Measurements from ENCODE around the gene MYCN.
A peak's percentile ranks its signal among the peaks of the same experiment; 100 is the strongest.
"Not testable (repeated sequence)": the region's sequence is repeated elsewhere in the genome, so short reads cannot be mapped to it uniquely, and the experiment has no call there.

The MYCN gene

DNA sequence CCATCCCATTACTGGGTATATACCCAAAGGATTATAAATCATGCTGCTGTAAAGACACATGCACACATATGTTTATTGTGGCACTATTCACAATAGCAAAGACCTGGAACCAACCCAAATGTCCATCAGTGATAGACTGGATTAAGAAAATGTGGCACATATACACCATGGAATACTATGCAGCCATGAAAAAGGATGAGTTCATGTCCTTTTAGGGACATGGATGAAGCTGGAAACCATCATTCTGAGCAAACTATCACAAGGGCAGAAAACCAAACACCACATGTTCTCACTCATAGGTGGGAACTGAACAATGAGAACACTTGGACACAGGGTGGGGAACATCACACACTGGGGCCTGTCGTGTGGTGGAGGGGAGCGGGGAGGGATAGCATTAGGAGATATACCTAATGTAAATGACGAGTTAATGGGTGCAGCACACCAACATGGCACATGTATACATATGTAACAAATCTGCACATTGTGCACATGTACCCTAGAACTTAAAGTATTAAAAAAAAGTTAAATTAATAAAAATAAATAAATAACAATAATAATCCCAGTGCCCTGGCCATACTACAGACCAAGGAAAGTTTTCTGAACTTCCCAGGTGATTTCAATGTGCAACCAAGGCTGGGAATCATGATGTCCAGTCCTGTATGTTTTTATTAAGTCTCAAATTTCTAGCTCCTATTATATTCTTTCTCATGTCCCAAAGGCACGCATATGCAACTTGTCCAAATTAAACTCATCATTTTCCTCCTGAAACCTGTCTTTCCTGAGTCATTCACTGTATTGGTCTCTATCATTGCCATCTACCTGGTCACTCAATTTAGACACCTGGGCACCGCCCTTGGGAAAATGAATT is 23.0 kb downstream of the MYCN start:
- H3K27ac Mint-ChIP-seq; H3K9me3 Mint-ChIP-seq; DNase-seq; H3K4me3 Mint-ChIP-seq; H3K27me3 Mint-ChIP-seq; H3K36me3 Mint-ChIP-seq; ATAC-seq (replicated peaks): not testable (repeated sequence)
- H3K4me1 Mint-ChIP-seq = peaks cover 12 to 26% of the 10 kb centered on the region in 2 donors

DNA sequence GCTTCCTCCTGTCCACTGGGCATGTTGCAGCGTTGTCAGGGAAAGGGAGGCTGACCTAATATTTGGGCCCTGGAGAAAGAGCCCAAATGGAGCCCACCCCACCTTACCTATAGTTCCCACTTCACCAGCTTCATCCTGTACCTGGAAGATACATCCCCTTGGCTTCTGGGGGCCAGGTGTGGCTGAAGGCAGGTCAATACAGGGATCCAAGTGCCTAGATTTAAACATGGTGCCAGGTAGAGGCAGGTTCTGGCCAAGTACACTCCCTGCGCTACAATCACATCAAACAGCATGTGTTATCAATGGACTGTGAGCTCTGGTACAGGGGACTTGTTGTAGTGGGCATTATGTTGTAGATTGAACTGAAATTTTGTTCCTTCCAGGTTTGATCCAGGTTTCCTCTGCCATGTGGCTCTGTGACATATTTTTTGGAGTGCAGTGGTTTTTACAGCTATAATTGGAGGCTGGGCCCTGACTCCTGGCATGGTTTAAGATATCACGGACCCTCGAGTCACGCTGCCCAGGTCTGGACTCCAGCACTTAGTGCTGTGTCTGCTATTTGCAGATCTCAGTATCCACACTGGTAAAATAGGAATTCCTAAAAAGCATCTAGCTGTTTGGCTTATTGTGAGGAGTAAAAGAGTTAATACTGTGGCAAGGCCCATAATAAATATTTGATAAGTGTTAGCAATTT is 23.8 kb downstream of the MYCN start:
- DNase-seq (no peak), ATAC-seq (replicated peaks) (no peak)
- Mint-ChIP-seq H3K27ac (no peak overlapping the region), H3K36me3 (no peaks in the 10 kb centered on the region), H3K27me3 (peaks cover 3 to 4% of the 10 kb centered on the region in 2 donors), H3K9me3 (peaks cover 0 to 4% of the 10 kb centered on the region in 2 donors), H3K4me1 (peaks cover 12 to 27% of the 10 kb centered on the region in 2 donors), H3K4me3 (no peak overlapping the region)

DNA sequence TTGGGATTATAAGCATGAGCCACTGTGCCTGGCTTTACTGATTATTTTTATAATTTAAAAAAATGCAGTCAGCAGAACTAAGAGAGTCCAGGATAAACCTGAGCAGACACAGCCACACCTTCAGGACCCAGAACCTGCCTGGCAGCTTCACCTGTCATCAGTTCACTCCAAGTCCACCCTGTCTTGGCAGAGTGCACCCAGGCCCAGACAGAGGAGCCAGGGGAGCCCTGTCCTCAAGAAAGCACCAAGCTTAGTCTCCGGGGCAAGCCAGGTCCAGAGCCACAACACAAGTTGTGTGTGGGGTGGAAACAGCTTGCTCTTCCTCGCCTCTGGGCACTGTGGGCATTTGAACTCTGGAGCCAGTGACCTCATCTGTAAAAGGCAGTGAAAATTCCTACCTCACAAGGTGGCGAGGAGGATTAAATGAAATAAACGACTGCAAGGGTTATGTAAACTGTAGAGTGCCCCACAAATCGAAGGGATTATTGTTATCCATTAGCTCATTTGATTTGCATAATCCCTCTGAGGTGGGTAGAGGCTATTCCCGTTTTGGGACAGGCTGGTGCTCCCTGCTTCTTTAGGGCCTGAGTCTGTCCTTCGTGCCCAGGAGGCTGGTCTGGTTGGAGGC is 24.7 kb downstream of the MYCN start:
- Mint-ChIP-seq H3K27ac (no peak overlapping the region), H3K36me3 (no peaks in the 10 kb centered on the region)

DNA sequence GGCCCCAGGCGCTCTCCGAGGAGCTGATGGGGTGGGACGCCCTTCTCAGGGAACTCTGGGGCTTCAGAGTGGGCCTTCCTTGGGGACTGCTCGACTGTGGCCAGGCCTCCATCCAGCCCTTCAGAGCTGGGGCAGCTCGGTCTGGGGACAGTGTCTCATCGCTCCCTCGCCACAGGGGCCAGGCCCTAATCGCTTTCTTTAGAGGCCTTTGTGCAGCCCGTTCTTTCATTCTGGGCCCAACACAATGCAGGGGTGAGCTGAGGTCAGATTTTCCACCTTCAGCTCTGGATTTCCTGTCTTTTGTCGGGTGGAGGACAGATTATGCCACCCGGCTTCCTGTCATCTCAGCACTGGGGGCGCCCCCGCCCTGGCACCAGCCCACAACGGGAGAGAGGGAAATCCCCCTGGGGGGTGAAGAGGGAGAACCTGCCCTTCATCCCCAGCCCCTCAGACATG is 25.2 kb downstream of the MYCN start:
- peak; percentile 78 to 84 for ATAC-seq (replicated peaks)
- peaks cover 15 to 27% of the 10 kb centered on the region in 2 donors for H3K4me1 Mint-ChIP-seq
- no peaks in the 10 kb centered on the region for H3K27me3 Mint-ChIP-seq
- H3K9me3 Mint-ChIP-seq = peaks cover 0 to 4% of the 10 kb centered on the region in 2 donors
- H3K36me3 Mint-ChIP-seq = no peaks in the 10 kb centered on the region
- peak; percentile 28 for DNase-seq
- no peak overlapping the region for H3K27ac Mint-ChIP-seq
- H3K4me3 Mint-ChIP-seq = no peak overlapping the region

More for the DNA sequence above, 24.7 kb downstream of the MYCN start:
- DNase-seq = no peak
- Mint-ChIP-seq H3K9me3 (peaks cover 0 to 4% of the 10 kb centered on the region in 2 donors), H3K27me3 (no peaks in the 10 kb centered on the region), H3K4me3 (no peak overlapping the region), H3K4me1 (peaks cover 15 to 27% of the 10 kb centered on the region in 2 donors)
- no peak for ATAC-seq (replicated peaks)

DNA sequence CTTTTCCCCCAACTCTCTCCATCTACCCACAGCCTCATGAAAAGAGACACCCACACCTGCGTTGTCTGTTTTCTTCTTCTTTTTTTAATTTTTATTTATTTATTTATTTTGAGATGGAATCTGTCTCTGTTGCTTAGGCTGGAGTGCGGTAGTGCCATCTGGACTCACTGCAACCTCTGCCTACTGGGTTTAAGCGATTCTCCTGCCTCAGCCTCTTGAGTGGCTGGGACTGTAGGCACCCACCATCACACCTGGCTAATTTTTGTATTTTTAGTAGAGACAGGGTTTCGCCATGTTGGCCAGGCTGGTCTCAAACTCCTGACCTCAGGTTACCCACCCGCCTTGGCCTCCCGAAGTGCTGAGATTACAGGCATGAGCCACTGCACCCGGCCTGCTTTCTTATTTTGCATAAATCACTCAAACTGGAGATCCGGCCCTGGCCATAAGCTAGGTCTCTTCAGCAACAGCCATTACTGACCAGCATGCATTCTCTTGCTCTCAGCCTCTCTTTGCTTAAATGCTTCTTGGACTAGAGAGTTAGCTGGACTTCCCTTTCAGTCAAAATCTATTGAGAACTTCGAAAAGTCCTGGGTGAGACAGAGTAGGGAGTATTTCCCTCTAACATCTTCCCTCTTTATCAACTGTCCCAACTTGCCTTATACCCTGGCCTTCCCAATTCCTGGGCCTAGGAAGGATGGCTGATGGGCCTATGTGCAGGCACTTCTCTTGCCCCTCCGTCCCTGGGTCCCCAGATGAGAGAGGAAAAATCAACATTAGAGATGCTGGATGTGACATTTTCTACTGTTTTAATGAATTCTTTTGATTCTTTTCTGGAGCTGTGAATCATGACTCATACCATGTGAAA is 27.3 kb downstream of the MYCN start:
- Mint-ChIP-seq H3K36me3 (no peaks in the 10 kb centered on the region), H3K9me3 (no peaks in the 10 kb centered on the region), H3K4me1 (peaks cover 15 to 27% of the 10 kb centered on the region in 2 donors), H3K27ac (no peak overlapping the region), H3K27me3 (peaks cover 0 to 4% of the 10 kb centered on the region in 2 donors), H3K4me3 (no peak overlapping the region)
- no peak for ATAC-seq (replicated peaks)
- DNase-seq = no peak

DNA sequence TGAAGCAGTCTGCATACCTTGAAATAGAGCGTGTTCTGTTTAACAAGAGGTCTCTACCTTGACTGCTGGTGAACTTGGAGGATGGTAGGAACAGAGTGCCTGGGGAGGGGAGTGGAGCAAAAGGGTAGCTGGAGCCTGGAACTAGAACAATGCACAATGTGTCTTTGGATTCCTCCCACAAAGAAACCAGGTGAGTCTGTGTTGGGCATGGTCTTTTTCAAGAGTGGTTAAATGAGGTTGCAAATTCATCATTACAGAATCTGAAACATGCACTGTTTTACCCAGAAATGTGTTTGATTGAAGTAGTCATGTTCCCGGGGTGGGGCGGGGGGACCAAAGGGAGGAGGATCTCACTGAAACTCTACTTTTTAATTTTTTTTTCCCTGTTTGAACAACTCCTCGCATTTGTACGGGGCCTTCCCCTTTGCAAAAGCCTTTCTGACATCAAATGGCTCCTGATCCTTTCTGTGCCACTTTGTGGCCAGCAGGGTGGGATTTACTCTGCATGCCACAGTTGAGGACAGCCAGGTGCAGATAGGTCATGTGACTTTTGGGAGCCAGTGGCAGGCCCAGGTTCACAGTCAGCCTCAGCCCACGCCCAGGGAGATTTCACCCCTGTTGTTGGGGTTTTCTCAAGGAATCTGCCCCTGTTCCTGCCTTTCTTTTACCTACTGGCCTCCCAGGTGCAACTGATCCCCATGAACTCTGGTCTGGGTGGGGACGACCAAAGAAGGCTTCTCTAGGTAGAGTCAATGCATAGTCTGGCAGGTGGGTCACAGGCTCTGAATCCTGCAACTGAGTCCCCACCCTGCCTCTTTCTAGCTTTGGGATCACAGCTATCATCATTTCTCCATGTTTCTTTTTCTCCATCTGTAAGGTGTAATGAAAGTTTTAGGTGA is 28.2 kb downstream of the MYCN start:
- Mint-ChIP-seq H3K4me1 (peaks cover 15 to 27% of the 10 kb centered on the region in 2 donors), H3K27ac (no peak overlapping the region), H3K9me3 (no peaks in the 10 kb centered on the region), H3K4me3 (no peak overlapping the region), H3K27me3 (peaks cover 0 to 4% of the 10 kb centered on the region in 2 donors), H3K36me3 (no peaks in the 10 kb centered on the region)
- DNase-seq = no peak
- ATAC-seq (replicated peaks) = no peak

DNA sequence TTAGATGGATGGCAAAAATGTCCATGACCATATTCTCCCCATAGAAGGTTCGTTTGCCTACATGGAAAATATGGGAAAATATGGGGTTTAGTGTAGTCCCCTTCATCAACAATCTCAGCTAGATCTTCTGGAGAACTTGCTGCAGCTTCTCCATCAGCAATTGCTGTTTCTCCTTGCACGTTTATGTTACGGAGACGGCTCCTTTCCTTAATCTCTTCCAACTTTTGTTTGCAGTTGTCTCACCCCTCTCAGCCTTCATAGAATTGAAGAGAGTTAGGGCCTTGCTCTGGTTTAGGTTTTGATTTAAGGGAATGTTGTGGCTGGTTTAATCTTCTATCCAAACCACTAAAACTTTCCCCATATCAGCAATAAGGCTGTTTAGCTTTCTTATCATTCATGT is 28.9 kb downstream of the MYCN start:
- DNase-seq (no peak), ATAC-seq (replicated peaks) (no peak)
- no peak overlapping the region for H3K4me3 Mint-ChIP-seq
- peaks cover 15 to 27% of the 10 kb centered on the region in 2 donors for H3K4me1 Mint-ChIP-seq
- H3K27me3 Mint-ChIP-seq = peaks cover 0 to 4% of the 10 kb centered on the region in 2 donors
- H3K36me3 Mint-ChIP-seq = no peaks in the 10 kb centered on the region
- no peak overlapping the region for H3K27ac Mint-ChIP-seq
- no peaks in the 10 kb centered on the region for H3K9me3 Mint-ChIP-seq

DNA sequence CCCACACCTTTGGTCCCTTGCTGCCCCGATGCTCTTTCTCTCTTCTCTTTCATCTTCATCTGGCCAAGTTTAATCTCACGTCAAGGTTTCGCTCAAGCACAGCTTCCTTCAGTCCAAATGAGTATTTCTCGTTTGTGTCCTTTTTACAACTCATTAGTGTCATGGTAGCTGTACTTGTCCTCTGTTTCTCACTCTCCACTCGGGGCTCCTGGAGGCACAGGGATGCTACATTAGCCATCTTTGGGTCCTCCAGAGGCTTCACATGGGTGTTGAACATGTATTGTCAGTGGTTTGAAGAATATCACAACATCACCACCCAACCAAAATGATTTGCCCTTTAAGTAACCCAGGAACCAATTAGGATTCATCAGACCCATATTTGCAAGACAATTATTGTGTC is 30.4 kb downstream of the MYCN start:
- ATAC-seq (replicated peaks) = no peak
- H3K27ac Mint-ChIP-seq = no peak overlapping the region

DNA sequence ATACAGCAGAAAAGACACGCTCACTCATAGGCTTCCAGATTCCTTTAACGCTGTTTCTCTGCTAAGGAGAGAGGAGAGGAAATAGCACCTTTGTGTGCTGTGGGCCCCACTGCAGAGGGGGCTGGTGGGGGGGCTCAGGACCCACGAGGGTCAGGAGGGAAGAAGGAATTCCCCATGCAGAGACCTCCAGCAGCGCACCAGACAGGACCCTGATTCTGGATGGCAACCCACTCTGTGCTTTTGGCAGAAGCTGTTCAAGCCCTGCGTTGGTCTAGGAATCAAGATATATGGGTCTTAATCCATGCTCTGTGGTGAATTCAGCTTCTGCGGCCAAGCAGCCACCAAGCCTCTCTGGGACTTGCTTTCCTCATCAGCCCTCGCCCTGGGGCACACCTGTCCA is 31.0 kb downstream of the MYCN start:
- H3K36me3 Mint-ChIP-seq = no peaks in the 10 kb centered on the region
- H3K4me1 Mint-ChIP-seq = peaks cover 11 to 12% of the 10 kb centered on the region in 2 donors
- no peak overlapping the region for H3K4me3 Mint-ChIP-seq
- DNase-seq (no peak), ATAC-seq (replicated peaks) (no peak)
- H3K9me3 Mint-ChIP-seq = no peaks in the 10 kb centered on the region
- no peak overlapping the region for H3K27ac Mint-ChIP-seq
- H3K27me3 Mint-ChIP-seq = peaks cover 0 to 4% of the 10 kb centered on the region in 2 donors

More for the DNA sequence above, 30.4 kb downstream of the MYCN start:
- Mint-ChIP-seq H3K9me3 (no peaks in the 10 kb centered on the region), H3K27me3 (peaks cover 0 to 4% of the 10 kb centered on the region in 2 donors), H3K4me3 (no peak overlapping the region), H3K36me3 (no peaks in the 10 kb centered on the region), H3K4me1 (peaks cover 13 to 19% of the 10 kb centered on the region in 2 donors)
- no peak for DNase-seq

DNA sequence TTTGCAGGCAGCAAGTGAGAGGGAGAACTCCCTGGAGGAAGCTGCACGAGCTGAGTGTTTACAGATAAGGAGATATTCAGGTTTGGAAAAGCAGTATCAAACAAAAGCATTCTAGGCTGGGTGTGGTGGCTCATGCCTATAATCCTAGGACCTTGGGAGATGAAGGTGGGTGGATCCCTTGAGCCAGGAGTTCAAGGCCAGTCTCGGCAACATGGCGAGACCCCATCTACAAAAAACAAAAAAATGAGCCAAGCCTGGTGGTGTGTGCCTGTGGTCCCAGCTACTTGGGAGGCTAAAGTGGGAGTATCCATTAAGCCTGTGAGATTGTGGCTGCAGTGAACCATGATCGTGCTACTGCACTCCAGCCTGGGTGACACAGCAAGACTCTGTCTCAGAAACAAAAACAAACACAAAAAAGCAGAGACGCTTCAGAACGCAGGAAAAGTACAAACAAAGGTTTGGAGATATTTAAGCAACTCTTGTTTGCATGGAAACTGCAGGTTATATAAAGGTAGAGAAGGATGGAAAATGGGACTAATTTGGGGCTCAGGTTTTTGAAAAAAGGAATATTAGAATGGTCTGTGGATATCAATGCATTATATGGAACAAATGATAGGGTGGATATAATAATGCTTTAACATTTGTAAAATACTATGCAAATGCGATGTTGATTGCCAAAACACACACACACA is 31.6 kb downstream of the MYCN start:
- DNase-seq (no peak), ATAC-seq (replicated peaks) (no peak)
- H3K4me3 Mint-ChIP-seq = no peak overlapping the region
- peaks cover 8 to 10% of the 10 kb centered on the region in 2 donors for H3K4me1 Mint-ChIP-seq
- H3K27me3 Mint-ChIP-seq = peaks cover 0 to 4% of the 10 kb centered on the region in 2 donors
- H3K36me3 Mint-ChIP-seq = no peaks in the 10 kb centered on the region
- H3K9me3 Mint-ChIP-seq = no peaks in the 10 kb centered on the region
- no peak overlapping the region for H3K27ac Mint-ChIP-seq

DNA sequence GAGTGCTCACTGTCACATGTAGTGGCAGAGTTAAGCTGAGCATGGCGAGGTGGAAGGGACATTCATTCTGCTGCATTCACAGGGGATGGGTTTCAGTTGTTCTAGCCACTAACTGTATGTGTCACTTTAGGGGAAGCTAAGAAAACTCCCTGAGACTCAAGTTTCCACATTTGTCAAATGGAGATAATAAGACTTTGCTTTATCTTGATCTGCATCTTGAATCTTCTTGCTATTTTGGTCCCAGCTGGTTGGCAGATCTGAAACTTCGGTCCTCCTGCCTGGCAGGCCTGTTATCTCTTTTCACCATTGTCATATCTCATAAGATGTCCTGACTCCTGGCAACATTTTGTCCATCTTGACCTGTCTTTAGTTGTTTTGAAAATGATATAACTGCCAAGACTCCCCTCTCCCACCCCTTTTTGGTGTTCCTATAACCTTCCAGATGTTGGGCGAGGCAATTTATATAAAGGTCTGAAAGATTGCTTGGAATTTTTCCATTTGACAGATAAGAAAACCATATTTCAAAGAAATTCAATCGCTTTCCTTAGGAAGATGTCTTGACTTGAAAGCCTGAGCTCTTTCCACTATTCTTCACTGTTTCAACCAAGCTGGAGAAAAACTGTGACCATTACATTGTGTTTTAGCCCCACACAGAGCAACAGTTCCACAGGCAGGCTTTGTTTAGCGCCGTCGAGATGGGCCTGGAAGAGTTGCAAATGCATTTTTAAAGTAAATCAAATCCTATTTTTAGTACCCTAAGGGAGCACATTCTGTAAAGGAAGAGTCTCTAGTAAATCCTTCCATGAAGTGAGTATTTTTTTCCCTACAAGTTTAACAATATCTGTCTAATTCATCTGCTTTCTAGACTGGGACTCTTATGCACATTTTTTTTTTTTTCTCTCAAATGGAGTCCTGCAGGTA is 33.4 kb downstream of the MYCN start:
- Mint-ChIP-seq H3K36me3 (no peaks in the 10 kb centered on the region), H3K27me3 (peaks cover 0 to 4% of the 10 kb centered on the region in 2 donors), H3K4me3 (no peak overlapping the region), H3K4me1 (peaks cover 0 to 3% of the 10 kb centered on the region in 2 donors), H3K27ac (no peak overlapping the region), H3K9me3 (no peaks in the 10 kb centered on the region)
- DNase-seq (no peak), ATAC-seq (replicated peaks) (peak; percentile 79 to 91)

Data from stimulated activated naive B cell treated with anti-CD40 and anti-IgM and Interleukin-4, amounts not matched to agents 10 μg/mL and 1 μg/mL and 100 μg/mL, for 72 hours (primary cell).